H9 (cell line): ENCODE data around the gene UBXN11. TPM values are rescaled to one million over a fixed set of nuclear protein-coding genes. Genes with fewer than 3 reads are reported as not detected.
A peak's percentile ranks its signal among the peaks of the same experiment; 100 is the strongest.

Experiments used
- DNase-seq: peaks from one replicate; pipeline ENCODE4 v3.0.0-alpha.2; 2017
- H2AFZ ChIP-seq: one replicate; pipeline ENCODE4 v1.6.1; 2013; ENCODE audit warnings: mild to moderate bottlenecking, low read length, control low read depth, moderate library complexity
- H2AK5ac ChIP-seq: 2 replicates; pipeline ENCODE4 v1.6.1; 2013; ENCODE audit warnings: low read length, control low read depth, mixed read lengths; ENCODE audit not compliant: insufficient read length
- H2BK120ac ChIP-seq: one replicate; pipeline ENCODE4 v1.6.1; 2013; ENCODE audit warnings: low read depth, mild to moderate bottlenecking, low read length, control low read depth, inconsistent platforms; ENCODE audit not compliant: poor library complexity, severe bottlenecking
- H2BK12ac ChIP-seq: 2 replicates; pipeline ENCODE4 v1.6.1; 2013; ENCODE audit warnings: low read length, control low read depth, mixed read lengths, low read depth; ENCODE audit not compliant: insufficient read length
- H2BK15ac ChIP-seq: 2 replicates; pipeline ENCODE4 v1.6.1; 2013; ENCODE audit warnings: low read depth, low read length, control low read depth
- H2BK20ac ChIP-seq: one replicate; pipeline ENCODE4 v1.6.1; 2013; ENCODE audit warnings: low read depth, mild to moderate bottlenecking, low read length, control low read depth, inconsistent platforms; ENCODE audit not compliant: poor library complexity, severe bottlenecking
- H2BK5ac ChIP-seq: 2 replicates; pipeline ENCODE4 v1.6.1; 2013; ENCODE audit warnings: low read length, control low read depth, mixed read lengths; ENCODE audit not compliant: insufficient read length
- H3K14ac ChIP-seq: 2 replicates; pipeline ENCODE4 v1.6.1; 2013; ENCODE audit warnings: low read length, control low read depth; ENCODE audit not compliant: insufficient read depth
- H3K18ac ChIP-seq: 2 replicates; pipeline ENCODE4 v1.6.1; 2013; ENCODE audit warnings: low read depth, mild to moderate bottlenecking, mixed read lengths, low read length, control low read depth; ENCODE audit not compliant: insufficient read length
- H3K23ac ChIP-seq: 2 replicates; pipeline ENCODE4 v1.6.1; 2013; ENCODE audit warnings: low read length, control low read depth, mixed read lengths, low read depth; ENCODE audit not compliant: insufficient read length
- H3K23me2 ChIP-seq: 2 replicates; pipeline ENCODE4 v1.6.1; 2013; ENCODE audit warnings: low read depth, mild to moderate bottlenecking, mixed read lengths, low read length, control low read depth; ENCODE audit not compliant: insufficient read length, poor library complexity, severe bottlenecking
- H3K27ac ChIP-seq: 2 replicates; pipeline ENCODE4 v1.5.1; 2013; ENCODE audit warnings: low read length, control low read depth, mixed read lengths, low read depth; ENCODE audit not compliant: insufficient read length
- H3K27me3 ChIP-seq: 2 replicates; pipeline ENCODE4 v1.6.1; 2013; ENCODE audit warnings: low read length, control low read depth, inconsistent platforms; ENCODE audit not compliant: insufficient read depth
- H3K4ac ChIP-seq: 2 replicates; pipeline ENCODE4 v1.6.1; 2013; ENCODE audit warnings: low read depth, mild to moderate bottlenecking, control low read depth, inconsistent platforms, low read length, moderate library complexity
- H3K4me1 ChIP-seq: 2 replicates; pipeline ENCODE4 v1.6.1; 2013; ENCODE audit warnings: low read length, control low read depth, inconsistent platforms; ENCODE audit not compliant: insufficient read depth
- H3K4me2 ChIP-seq: 2 replicates; pipeline ENCODE4 v1.6.1; 2013; ENCODE audit warnings: low read length, control low read depth, mixed read lengths; ENCODE audit not compliant: insufficient read length, insufficient read depth
- H3K56ac ChIP-seq: 2 replicates; pipeline ENCODE4 v1.6.1; 2013; ENCODE audit warnings: low read depth, mild to moderate bottlenecking, mixed read lengths, low read length, control low read depth; ENCODE audit not compliant: insufficient read length
- H3K79me1 ChIP-seq: 2 replicates; pipeline ENCODE4 v1.6.1; 2013; ENCODE audit warnings: low read depth, mild to moderate bottlenecking, moderate library complexity, low read length, control low read depth, inconsistent platforms; ENCODE audit not compliant: insufficient read depth, poor library complexity, severe bottlenecking
- H3K79me2 ChIP-seq: 2 replicates; pipeline ENCODE4 v1.6.1; 2013; ENCODE audit warnings: low read length, control low read depth, inconsistent platforms; ENCODE audit not compliant: insufficient read depth
- H3K9ac ChIP-seq: 2 replicates; pipeline ENCODE4 v1.6.1; 2013; ENCODE audit warnings: low read length, control low read depth, mixed read lengths; ENCODE audit not compliant: insufficient read length; ENCODE audit errors: extremely low read depth
- H3K9me3 ChIP-seq: one replicate; pipeline ENCODE4 v1.6.1; 2013; ENCODE audit warnings: low read depth, low read length, inconsistent platforms; ENCODE audit not compliant: control insufficient read depth
- H3T11ph ChIP-seq: one replicate; pipeline ENCODE4 v1.6.1; 2013; ENCODE audit warnings: mild to moderate bottlenecking, low read length, control low read depth, inconsistent platforms
- H4K20me1 ChIP-seq: one replicate; pipeline ENCODE4 v1.6.1; 2013; ENCODE audit not compliant: control insufficient read depth, insufficient read length, insufficient read depth
- H4K5ac ChIP-seq: 2 replicates; pipeline ENCODE4 v1.6.1; 2013; ENCODE audit warnings: low read depth, mild to moderate bottlenecking, mixed read lengths, low read length, control low read depth; ENCODE audit not compliant: insufficient read length
- H4K8ac ChIP-seq: replicated peaks from 2 replicates; pipeline ENCODE4 v1.6.1; 2013; ENCODE audit warnings: low read length, control low read depth, mixed read lengths, low read depth; ENCODE audit not compliant: insufficient read length
- H4K91ac ChIP-seq: 2 replicates; pipeline ENCODE4 v1.6.1; 2013; ENCODE audit warnings: low read depth, mild to moderate bottlenecking, moderate library complexity, mixed read lengths, low read length, control low read depth; ENCODE audit not compliant: insufficient read length
- H3K27ac Mint-ChIP-seq, 3 experiments: 2 replicates in 2 of 3; 3 replicates in 1 of 3; pipeline ENCODE4 v1.8.0; 2020 to 2021; ENCODE audit warnings: mixed read lengths in 3 of 3, mild to moderate bottlenecking in 1 of 3, moderate library complexity in 1 of 3
- H3K27me3 Mint-ChIP-seq: 2 replicates; pipeline ENCODE4 v1.8.0; 2021; ENCODE audit warnings: low read depth, mild to moderate bottlenecking, moderate library complexity, mixed read lengths
- H3K36me3 Mint-ChIP-seq, 3 experiments: 2 replicates in 2 of 3; 3 replicates in 1 of 3; pipeline ENCODE4 v1.8.0; 2020 to 2021; ENCODE audit warnings: low read depth in 3 of 3, mixed read lengths in 3 of 3; ENCODE audit not compliant: insufficient read depth in 1 of 3
- H3K4me1 Mint-ChIP-seq, 2 experiments: 2 replicates each; pipeline ENCODE4 v1.8.0; 2020; ENCODE audit warnings: mixed read lengths in 2 of 2
- H3K4me3 Mint-ChIP-seq, 2 experiments: 2 replicates in 1 of 2; 3 replicates in 1 of 2; pipeline ENCODE4 v1.8.0; 2020 to 2021; ENCODE audit warnings: mild to moderate bottlenecking in 2 of 2, mixed read lengths in 2 of 2, moderate library complexity in 1 of 2
- H3K9me3 Mint-ChIP-seq, 2 experiments: 2 replicates in 1 of 2; 3 replicates in 1 of 2; pipeline ENCODE4 v1.8.0; 2020; ENCODE audit warnings: mild to moderate bottlenecking in 2 of 2, mixed read lengths in 2 of 2, moderate library complexity in 1 of 2
- WGBS: extraction: QIAGEN DNeasy Blood & Tissue Kit; methylation state at CpG from one replicate; pipeline ENCODE4 v1.1.7; 2013; ENCODE audit warnings: missing lambda C conversion rate, low lambda C conversion rate, mixed read lengths; ENCODE audit not compliant: insufficient read length; ENCODE audit errors: extremely low coverage; 5-methylcytosine and 5-hydroxymethylcytosine counted together
- total RNA-seq: library from RNA; stranded (reverse); gene quantifications from 2 replicates; pipeline ENCODE4 v1.2.1, GENCODE V29; 2021
- TF ChIP-seq, protein P1 (sequence below): fragments of 200-600 bp; sonication (generic); conservative IDR thresholded peaks from 3 replicates; pipeline ENCODE4 v1.8.0; 2021; ENCODE audit warnings: antibody characterized with exemption, mild to moderate bottlenecking

Gene UBXN11
- total RNA-seq, 1 experiment from 2014 or later, result 13.7 TPM

DNA sequence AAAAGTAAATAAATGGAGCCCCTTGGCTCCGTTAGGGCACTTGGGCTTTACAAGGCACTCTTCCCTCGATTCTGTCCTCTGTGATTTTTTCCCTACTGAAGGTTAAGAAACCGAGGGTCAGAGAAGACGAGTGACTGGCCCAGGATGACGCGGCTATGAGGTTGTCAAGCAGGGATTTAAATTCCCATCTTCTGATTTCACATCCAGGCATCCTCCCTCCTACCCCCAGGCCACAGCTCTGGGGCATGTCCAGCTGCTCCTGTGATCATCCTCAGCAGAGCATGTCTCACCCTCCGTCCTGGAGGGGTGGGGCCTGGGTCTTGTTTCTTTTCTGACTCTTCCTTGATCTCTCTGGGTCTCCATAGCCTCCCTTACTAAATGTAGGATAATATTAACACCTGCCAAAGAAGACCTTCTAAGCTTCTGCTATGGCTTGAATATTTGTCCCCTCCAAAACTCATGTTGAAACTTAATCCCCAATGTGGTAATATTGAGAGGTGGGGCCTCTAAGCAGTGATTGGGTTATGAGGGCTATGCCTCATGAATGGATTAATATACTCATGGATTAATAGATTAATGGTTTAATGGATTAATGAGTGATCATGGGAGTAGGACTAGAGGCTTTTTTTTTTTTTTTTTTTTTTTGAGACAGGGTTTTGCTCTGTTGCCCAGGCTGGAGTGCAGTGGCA, 42.9 kb upstream of the UBXN11 start:
- no peaks in the 10 kb centered on the region for H3K79me1 ChIP-seq
- no peak overlapping the region for H3K4me3 Mint-ChIP-seq
- H2AK5ac ChIP-seq, result no peak overlapping the region
- H4K8ac ChIP-seq, result no peak overlapping the region
- no peak overlapping the region for H3K23ac ChIP-seq
- no peak overlapping the region for H3T11ph ChIP-seq
- H3K27me3 Mint-ChIP-seq, result no peaks in the 10 kb centered on the region
- no peak overlapping the region for H3K4ac ChIP-seq
- no peaks in the 10 kb centered on the region for H3K79me2 ChIP-seq
- H3K4me2 ChIP-seq, result no peak overlapping the region
- H3K27ac Mint-ChIP-seq, result no peak overlapping the region
- H2BK20ac ChIP-seq, result no peak overlapping the region
- no peak overlapping the region for H2BK5ac ChIP-seq
- no peaks in the 10 kb centered on the region for H4K20me1 ChIP-seq
- H3K56ac ChIP-seq, result no peak overlapping the region
- H4K91ac ChIP-seq, result no peak overlapping the region
- no peaks in the 10 kb centered on the region for H3K27me3 ChIP-seq
- H3K27ac ChIP-seq, result no peak overlapping the region
- H3K4me1 Mint-ChIP-seq, result peaks cover 27 to 31% of the 10 kb centered on the region in 2 experiments
- H4K5ac ChIP-seq, result no peak overlapping the region
- H2BK120ac ChIP-seq, result no peak overlapping the region
- H3K9ac ChIP-seq, result no peak overlapping the region
- H3K9me3 Mint-ChIP-seq, result no peaks in the 10 kb centered on the region
- H3K18ac ChIP-seq, result no peak overlapping the region
- peaks cover 3% of the 10 kb centered on the region; the same call in 1 of the 2 replicates for H3K4me1 ChIP-seq
- H2BK12ac ChIP-seq, result no peak overlapping the region
- H3K9me3 ChIP-seq, result no peaks in the 10 kb centered on the region
- TF ChIP-seq, protein P1, sequence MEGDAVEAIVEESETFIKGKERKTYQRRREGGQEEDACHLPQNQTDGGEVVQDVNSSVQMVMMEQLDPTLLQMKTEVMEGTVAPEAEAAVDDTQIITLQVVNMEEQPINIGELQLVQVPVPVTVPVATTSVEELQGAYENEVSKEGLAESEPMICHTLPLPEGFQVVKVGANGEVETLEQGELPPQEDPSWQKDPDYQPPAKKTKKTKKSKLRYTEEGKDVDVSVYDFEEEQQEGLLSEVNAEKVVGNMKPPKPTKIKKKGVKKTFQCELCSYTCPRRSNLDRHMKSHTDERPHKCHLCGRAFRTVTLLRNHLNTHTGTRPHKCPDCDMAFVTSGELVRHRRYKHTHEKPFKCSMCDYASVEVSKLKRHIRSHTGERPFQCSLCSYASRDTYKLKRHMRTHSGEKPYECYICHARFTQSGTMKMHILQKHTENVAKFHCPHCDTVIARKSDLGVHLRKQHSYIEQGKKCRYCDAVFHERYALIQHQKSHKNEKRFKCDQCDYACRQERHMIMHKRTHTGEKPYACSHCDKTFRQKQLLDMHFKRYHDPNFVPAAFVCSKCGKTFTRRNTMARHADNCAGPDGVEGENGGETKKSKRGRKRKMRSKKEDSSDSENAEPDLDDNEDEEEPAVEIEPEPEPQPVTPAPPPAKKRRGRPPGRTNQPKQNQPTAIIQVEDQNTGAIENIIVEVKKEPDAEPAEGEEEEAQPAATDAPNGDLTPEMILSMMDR, result no peak
- no peak overlapping the region for H2BK15ac ChIP-seq
- H3K14ac ChIP-seq, result no peak overlapping the region
- no CpG with 5 or more reads among the region's 7 CpGs for WGBS
- no peaks in the 10 kb centered on the region for H3K23me2 ChIP-seq
- no peaks in the 10 kb centered on the region; a peak in 1 of 7 replicates for H3K36me3 Mint-ChIP-seq
- DNase-seq, result peak; percentile 17
- no peak overlapping the region for H2AFZ ChIP-seq
